SK-N-SH (cell line): ENCODE results near the gene ADK. TPM values are rescaled to one million over a fixed set of nuclear protein-coding genes. Genes with fewer than 3 reads are reported as not detected.

ENCODE experiments used
- CTCF ChIA-PET: fragments of 300-600, 350-600 bp; formaldehyde crosslinking; extraction: SDS; loops from one replicate; lab custom pipeline; 2021; lab: Yijun Ruan, JAX
- POLR2A ChIA-PET: fragments of 350-600 bp; sonication (Branson Sonifier 250); formaldehyde crosslinking; extraction: SDS; loops from one replicate; lab custom pipeline; 2020; ENCODE audit warnings: antibody characterized with exemption, inconsistent platforms; lab: Yijun Ruan, JAX
- DNase-seq: peaks from one replicate; pipeline ENCODE4 v3.0.0; 2012
- H2AFZ ChIP-seq: fragments of 200-600 bp; sonication (generic); 2 replicates; pipeline ENCODE4 v1.8.1; 2016; ENCODE audit warnings: antibody characterized with exemption, mild to moderate bottlenecking, low read depth
- H3F3A ChIP-seq: fragments of 200-600 bp; sonication (generic); replicated peaks from 2 replicates; pipeline ENCODE3; 2016; ENCODE audit warnings: antibody characterized with exemption, mild to moderate bottlenecking; ENCODE audit not compliant: insufficient read depth
- H3K27ac ChIP-seq, 2 experiments: fragments of 200-500 bp in 1 of 2; fragments of 200-600 bp in 1 of 2; sonication (Bioruptor generic) in 1 of 2; sonication (generic), shearing (Covaris generic) in 1 of 2; 2 replicates each; pipeline versions ENCODE4 v1.5.1 to v1.6.1; 2014 to 2016; ENCODE audit warnings: low read depth in 2 of 2, inconsistent platforms in 1 of 2, low read length in 1 of 2, mild to moderate bottlenecking in 1 of 2, mixed read lengths in 1 of 2
- H3K27me3 ChIP-seq: fragments of 200-600 bp; sonication (generic), shearing (Covaris generic); 2 replicates; pipeline ENCODE4 v1.6.1; 2016; ENCODE audit warnings: mixed run types; ENCODE audit not compliant: insufficient read depth
- H3K36me3 ChIP-seq, 2 experiments: fragments of 200-500 bp in 1 of 2; fragments of 200-600 bp in 1 of 2; sonication (Bioruptor generic) in 1 of 2; sonication (generic) in 1 of 2; replicated peaks in 1 of 2; 2 replicates each; pipeline versions ENCODE3 to v1.5.1; 2014 to 2016; ENCODE audit warnings: low read length in 1 of 2, mild to moderate bottlenecking in 1 of 2; ENCODE audit not compliant: insufficient read depth in 2 of 2, control insufficient read depth in 1 of 2
- H3K4me1 ChIP-seq, 2 experiments: fragments of 200-500 bp in 1 of 2; fragments of 200-600 bp in 1 of 2; sonication (Bioruptor generic) in 1 of 2; sonication (generic), shearing (Covaris generic) in 1 of 2; 2 replicates each; pipeline versions ENCODE4 v1.5.1 to v1.6.1; 2014 to 2016; ENCODE audit warnings: low read depth in 1 of 2, low read length in 1 of 2, mixed run types in 1 of 2; ENCODE audit not compliant: insufficient read depth in 2 of 2, control insufficient read depth in 1 of 2
- H3K4me2 ChIP-seq: fragments of 200-600 bp; sonication (generic), shearing (Covaris generic); 2 replicates; pipeline ENCODE4 v1.6.1; 2017; ENCODE audit warnings: mixed run types
- H3K4me3 ChIP-seq, 2 experiments: fragments of 200-500 bp in 1 of 2; fragments of 200-600 bp in 1 of 2; sonication (Bioruptor generic) in 1 of 2; sonication (generic), shearing (Covaris generic) in 1 of 2; 2 replicates each; pipeline versions ENCODE4 v1.5.1 to v1.8.1; 2014 to 2016; ENCODE audit warnings: low read depth in 2 of 2, inconsistent platforms in 1 of 2, low read length in 1 of 2, mild to moderate bottlenecking in 1 of 2, mixed read lengths in 1 of 2, moderate library complexity in 1 of 2
- H3K79me2 ChIP-seq: fragments of 200-600 bp; sonication (generic); 2 replicates; pipeline ENCODE4 v1.8.1; 2017; ENCODE audit warnings: mild to moderate bottlenecking; ENCODE audit not compliant: insufficient read depth
- H3K9ac ChIP-seq: fragments of 200-600 bp; sonication (generic); 2 replicates; pipeline ENCODE4 v1.6.1; 2017; ENCODE audit warnings: mixed run types
- H3K9me2 ChIP-seq: fragments of 200-600 bp; sonication (generic); 2 replicates; pipeline ENCODE4 v1.6.1; 2017; ENCODE audit warnings: mixed run types
- H3K9me3 ChIP-seq: fragments of 200-600 bp; sonication (generic); 2 replicates; pipeline ENCODE4 v1.6.1; 2017; ENCODE audit warnings: mixed run types, mild to moderate bottlenecking, moderate library complexity
- H4K20me1 ChIP-seq: fragments of 200-600 bp; sonication (generic); 2 replicates; pipeline ENCODE4 v1.6.1; 2017; ENCODE audit warnings: mild to moderate bottlenecking, mixed run types; ENCODE audit not compliant: insufficient read depth
- EP300 ChIP-seq, 2 experiments: IDR thresholded peaks; 2 replicates each; pipeline versions ENCODE4 v1.4.0 to v1.6.1; 2012; ENCODE audit warnings: borderline replicate concordance in 1 of 2, low read depth in 1 of 2, low read length in 1 of 2
- FOXJ3 ChIP-seq: sonication (generic); formaldehyde crosslinking; IDR thresholded peaks from 2 replicates; pipeline ENCODE4 v1.5.1; 2020; ENCODE audit warnings: mild to moderate bottlenecking, missing genetic modification reagents
- GATA2 ChIP-seq: sonication (generic); formaldehyde crosslinking; IDR thresholded peaks from 2 replicates; pipeline ENCODE4 v1.5.0; 2020; ENCODE audit warnings: mild to moderate bottlenecking, missing genetic modification reagents
- PBX3 ChIP-seq: IDR thresholded peaks from 2 replicates; pipeline ENCODE4; 2012
- POLR2AphosphoS5 ChIP-seq: IDR thresholded peaks from 2 replicates; pipeline ENCODE4 v1.6.1; 2012; ENCODE audit warnings: low read depth, low read length
- RCOR1 ChIP-seq: fragments of 150-350 bp; IDR thresholded peaks from 2 replicates; pipeline ENCODE4 v1.6.1; 2017; ENCODE audit warnings: antibody characterized with exemption, low read length
- TAF1 ChIP-seq: IDR thresholded peaks from 2 replicates; pipeline ENCODE4 v1.6.1; 2012; ENCODE audit warnings: low read depth, mild to moderate bottlenecking, low read length, moderate library complexity, borderline replicate concordance
- TCF12 ChIP-seq: IDR thresholded peaks from 2 replicates; pipeline ENCODE4 v1.4.0; 2012
- TEAD4 ChIP-seq: IDR thresholded peaks from 2 replicates; pipeline ENCODE4 v1.4.0; 2012; ENCODE audit warnings: mild to moderate bottlenecking, borderline replicate concordance; ENCODE audit not compliant: insufficient read depth
- WGBS: methylation state at CpG from one replicate; pipeline ENCODE4 v1.1.6; 2017; ENCODE audit warnings: low lambda C conversion rate; 5-methylcytosine and 5-hydroxymethylcytosine counted together
- polyA plus RNA-seq, 3 experiments: library from polyadenylated mRNA; depleted of rRNA; stranded (reverse); fragments of >200 nt; gene quantifications; 2 replicates each; pipeline ENCODE4 v1.2.3, GENCODE V29; 2012
- TF ChIP-seq, protein P1 (sequence below): IDR thresholded peaks from 2 replicates; pipeline ENCODE4 v1.4.0; 2012; ENCODE audit warnings: low read depth, borderline replicate concordance
- TF ChIP-seq, protein P2 (sequence below): IDR thresholded peaks from 2 replicates; pipeline ENCODE4 v1.4.0; 2012; ENCODE audit warnings: low read depth

ADK gene
- polyA plus RNA-seq, 1 of the 3 experiments (the other 2 are of a cell fraction), result 25.1 TPM

DNA sequence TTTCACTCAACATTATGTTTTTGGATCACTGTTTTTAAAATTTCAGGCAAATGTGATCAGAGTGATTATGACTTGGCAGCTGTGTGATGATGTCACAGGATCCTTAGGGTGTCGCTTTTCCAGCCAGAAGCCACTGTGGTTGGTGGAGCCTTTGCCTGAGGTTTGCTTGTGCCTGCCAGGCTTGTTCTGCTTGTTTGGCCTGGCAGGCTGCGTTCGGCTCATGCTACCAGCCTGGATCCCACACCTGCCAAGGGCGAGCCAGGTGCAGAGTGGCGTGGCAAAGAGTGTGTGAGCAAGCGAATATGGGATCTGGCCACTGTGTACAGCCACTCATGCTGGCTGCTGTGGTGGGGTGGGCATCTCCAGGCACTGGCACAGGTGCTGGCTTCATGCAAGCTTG is 55.7 kb downstream of the ADK start:
- Histone ChIP-seq H3K27me3 (no peaks in the 10 kb centered on the region), H2AFZ (no peak overlapping the region), H3K4me1 (no peaks in the 10 kb centered on the region; a peak in 1 of 4 replicates), H3K79me2 (peaks cover 58% of the 10 kb centered on the region), H3F3A (peaks cover 10% of the 10 kb centered on the region), H3K9ac (no peak overlapping the region), H4K20me1 (no peaks in the 10 kb centered on the region), H3K9me2 (0 out of 2 replicates have a peak, but pooled peaks cover 4% of the 10 kb centered on the region), H3K4me3 (no peak overlapping the region), H3K4me2 (no peak overlapping the region), H3K9me3 (no peaks in the 10 kb centered on the region), H3K36me3 (peaks cover 2 to 34% of the 10 kb centered on the region in 2 experiments), H3K27ac (no peak overlapping the region)
- ChIA-PET POLR2A (interaction anchor here (0.6 kb wide), 1 partner anchor 288 kb away, joined by 3 read pairs; no protein-coding TSS in a partner anchor), CTCF (no interaction called here)
- WGBS, result 100% methylated on average over 4 of the region's 6 CpGs
- no peak for DNase-seq
- no peak for TF ChIP-seq TAF1

- H3K9me3 ChIP-seq, result no peaks in the 10 kb centered on the region
- H3K27ac ChIP-seq, result no peak overlapping the region
- peaks cover 0 to 25% of the 10 kb centered on the region in 2 experiments for H3K36me3 ChIP-seq
- WGBS, result 89% methylated on average over 5 of the region's 7 CpGs
- H3K27me3 ChIP-seq, result no peaks in the 10 kb centered on the region
- H3K4me2 ChIP-seq, result no peak overlapping the region
- no peak overlapping the region for H3K4me3 ChIP-seq
- ChIA-PET POLR2A (no interaction called here), CTCF (interaction anchor here (0.6 kb wide), 1 partner anchor 272 kb away, joined by 3 read pairs; no protein-coding TSS in a partner anchor)
- DNase-seq, result no peak
- H3F3A ChIP-seq, result peaks cover 10% of the 10 kb centered on the region
- H3K79me2 ChIP-seq, result peaks cover 62% of the 10 kb centered on the region
- no peak for TF ChIP-seq TCF12
- no peak for TF ChIP-seq TEAD4
- TF ChIP-seq PBX3, result no peak
- no peak overlapping the region for H2AFZ ChIP-seq
- H4K20me1 ChIP-seq, result no peaks in the 10 kb centered on the region
- H3K4me1 ChIP-seq, result no peaks in the 10 kb centered on the region; a peak in 2 of 4 replicates
- H3K9me2 ChIP-seq, result 0 out of 2 replicates have a peak, but pooled peaks cover 2% of the 10 kb centered on the region
- no peak overlapping the region for H3K9ac ChIP-seq
Observed at GRCh38 chr10:74207691-74208480, 56.9 kb downstream of the ADK start.

- Histone ChIP-seq H3F3A (peaks cover 15% of the 10 kb centered on the region), H3K4me1 (peaks cover 0 to under 1% of the 10 kb centered on the region in 2 experiments; a peak in 2 of 4 replicates), H3K79me2 (peaks cover 62% of the 10 kb centered on the region), H3K27ac (no peak overlapping the region), H4K20me1 (no peaks in the 10 kb centered on the region), H3K36me3 (peaks cover 0 to 20% of the 10 kb centered on the region in 2 experiments), H3K9me3 (no peaks in the 10 kb centered on the region), H3K9me2 (no peaks in the 10 kb centered on the region), H3K9ac (no peak overlapping the region), H3K4me3 (no peak overlapping the region), H2AFZ (no peak overlapping the region), H3K27me3 (no peaks in the 10 kb centered on the region), H3K4me2 (no peak overlapping the region)
- ChIA-PET POLR2A (no interaction called here), CTCF (no interaction called here)
- WGBS, result 100% methylated on average over 3 of the region's 3 CpGs
- DNase-seq, result no peak
- no peak for TF ChIP-seq FOXJ3 (CRISPR knock-in tag)
- TF ChIP-seq, protein P1, sequence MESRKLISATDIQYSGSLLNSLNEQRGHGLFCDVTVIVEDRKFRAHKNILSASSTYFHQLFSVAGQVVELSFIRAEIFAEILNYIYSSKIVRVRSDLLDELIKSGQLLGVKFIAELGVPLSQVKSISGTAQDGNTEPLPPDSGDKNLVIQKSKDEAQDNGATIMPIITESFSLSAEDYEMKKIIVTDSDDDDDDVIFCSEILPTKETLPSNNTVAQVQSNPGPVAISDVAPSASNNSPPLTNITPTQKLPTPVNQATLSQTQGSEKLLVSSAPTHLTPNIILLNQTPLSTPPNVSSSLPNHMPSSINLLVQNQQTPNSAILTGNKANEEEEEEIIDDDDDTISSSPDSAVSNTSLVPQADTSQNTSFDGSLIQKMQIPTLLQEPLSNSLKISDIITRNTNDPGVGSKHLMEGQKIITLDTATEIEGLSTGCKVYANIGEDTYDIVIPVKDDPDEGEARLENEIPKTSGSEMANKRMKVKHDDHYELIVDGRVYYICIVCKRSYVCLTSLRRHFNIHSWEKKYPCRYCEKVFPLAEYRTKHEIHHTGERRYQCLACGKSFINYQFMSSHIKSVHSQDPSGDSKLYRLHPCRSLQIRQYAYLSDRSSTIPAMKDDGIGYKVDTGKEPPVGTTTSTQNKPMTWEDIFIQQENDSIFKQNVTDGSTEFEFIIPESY, result no peak
- TF ChIP-seq POLR2AphosphoS5, result no peak
- TF ChIP-seq PBX3, result no peak
- TF ChIP-seq GATA2 (CRISPR knock-in tag), result no peak
- TF ChIP-seq EP300 (IDR thresholded peaks at IDR 0.05; ENCODE audit: borderline replicate concordance in 1 of 2, low read depth in 1 of 2, low read length in 1 of 2), result no peak
- TF ChIP-seq, protein P2, sequence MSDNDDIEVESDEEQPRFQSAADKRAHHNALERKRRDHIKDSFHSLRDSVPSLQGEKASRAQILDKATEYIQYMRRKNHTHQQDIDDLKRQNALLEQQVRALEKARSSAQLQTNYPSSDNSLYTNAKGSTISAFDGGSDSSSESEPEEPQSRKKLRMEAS, result no peak
- TF ChIP-seq RCOR1, result no peak
Observed at GRCh38 chr10:74208997-74209396, 58.0 kb downstream of the ADK start.
